GM12891 (cell line): ENCODE results near the gene CAPN11.

Experiments
- PAX5 ChIP-seq: IDR thresholded peaks from 2 replicates; pipeline ENCODE4 v1.6.1; 2011; ENCODE audit warnings: low read length, moderate library complexity, mild to moderate bottlenecking; ENCODE audit not compliant: insufficient read depth, severe bottlenecking
- POLR2A ChIP-seq: IDR thresholded peaks from 2 replicates; pipeline ENCODE4 v1.6.1; 2011; ENCODE audit warnings: low read depth, low read length, control low read depth
- POLR2AphosphoS5 ChIP-seq: IDR thresholded peaks from 2 replicates; pipeline ENCODE4 v1.6.1; 2011; ENCODE audit warnings: low read depth, low read length, control low read depth
- POU2F2 ChIP-seq: IDR thresholded peaks from 2 replicates; pipeline ENCODE4 v1.6.1; 2011; ENCODE audit warnings: low read depth, mild to moderate bottlenecking, control low read depth, low read length, moderate library complexity
- SPI1 ChIP-seq: IDR thresholded peaks from 2 replicates; pipeline ENCODE4 v1.6.1; 2011; ENCODE audit warnings: low read depth, low read length, control low read depth
- TAF1 ChIP-seq: IDR thresholded peaks from 2 replicates; pipeline ENCODE4 v1.6.1; 2011; ENCODE audit warnings: low read depth, low read length, control low read depth

DNA sequence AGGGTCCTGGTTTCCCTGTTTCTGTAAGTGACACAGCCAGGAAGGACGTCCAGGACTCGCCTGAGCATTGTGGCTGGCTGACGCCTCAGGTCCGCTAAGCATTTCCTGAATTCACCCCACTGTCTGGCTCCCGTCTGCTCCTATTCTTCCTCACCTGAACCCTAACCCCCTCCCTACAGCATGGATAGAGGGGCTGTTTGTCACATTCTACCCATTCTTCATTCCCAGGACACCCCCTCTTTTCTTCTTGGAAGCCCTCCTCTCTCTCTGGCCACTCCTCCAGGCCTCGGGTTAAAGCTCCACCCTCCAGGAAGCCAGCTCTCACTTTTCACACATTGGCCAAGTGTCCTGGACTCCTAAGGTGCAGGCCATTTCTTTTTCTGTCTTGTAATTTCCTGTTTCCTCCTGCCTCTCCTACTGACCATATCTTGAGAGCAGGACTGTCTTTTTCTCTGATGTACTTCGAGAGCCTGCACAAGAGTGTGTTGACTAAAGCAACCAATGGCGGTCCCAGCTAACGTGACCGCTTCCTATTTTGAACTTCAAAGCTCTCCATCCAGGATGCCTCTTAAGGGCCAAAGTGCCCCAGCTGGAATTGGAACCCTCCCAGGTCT is 33.9 kb downstream of the CAPN11 start:
- no peak for TF ChIP-seq POLR2AphosphoS5
- TF ChIP-seq POLR2A, result no peak
- TF ChIP-seq POU2F2, result no peak
- TF ChIP-seq SPI1, result no peak
- TF ChIP-seq TAF1, result no peak
- no peak for TF ChIP-seq PAX5
